Stomach (tissue), 9 donors: ENCODE measurements around the gene SPATS2. TPM values are rescaled to one million over a fixed set of nuclear protein-coding genes. Genes with fewer than 3 reads are reported as not detected.

Source experiments
- DNase-seq, 2 donors: peaks; one replicate each; pipeline versions ENCODE4 v3.0.0 to v3.0.0-alpha.2; 2013 to 2019
- H3K27ac ChIP-seq, 5 donors: fragments of 200-600 bp in 4 of 5; sonication (generic) in 4 of 5; one replicate each; pipeline ENCODE4 v1.5.1; 2013 to 2019; ENCODE audit warnings: mild to moderate bottlenecking in 1 of 5, moderate library complexity in 1 of 5
- H3K27me3 ChIP-seq, 3 donors: fragments of 200-600 bp; sonication (generic); one replicate each; pipeline ENCODE4 v1.5.1; 2017 to 2019; ENCODE audit warnings: mixed run types in 1 of 3
- H3K36me3 ChIP-seq, 4 donors: fragments of 200-600 bp; sonication (generic); 1 replicate in 3 of 4; 2 replicates in 1 of 4; pipeline ENCODE4 v1.5.1; 2016 to 2019
- H3K4me1 ChIP-seq, 4 donors: fragments of 200-600 bp; sonication (generic); one replicate each; pipeline ENCODE4 v1.5.1; 2016 to 2019
- H3K4me3 ChIP-seq, 4 donors: fragments of 200-600 bp; sonication (generic) in 3 of 4; one replicate each; pipeline ENCODE4 v1.5.1; 2016 to 2019; ENCODE audit warnings: mild to moderate bottlenecking in 1 of 4
- H3K9me3 ChIP-seq, 4 donors: fragments of 200-600 bp; sonication (generic); one replicate each; pipeline ENCODE4 v1.5.1; 2016 to 2019
- CTCF ChIP-seq, 7 experiments: fragments of 450-650 bp in 4 of 7; fragments of 200-600 bp in 3 of 7; sonication (generic) in 3 of 7; IDR thresholded peaks; one replicate each; pipeline ENCODE4 v1.5.1; 2016 to 2019; ENCODE audit warnings: antibody characterized with exemption in 7 of 7, control low read depth in 2 of 7, mild to moderate bottlenecking in 1 of 7
- EP300 ChIP-seq: sonication (generic); formaldehyde crosslinking; IDR thresholded peaks from one replicate; pipeline ENCODE4 v1.6.1; 2017; ENCODE audit warnings: antibody characterized with exemption
- POLR2A ChIP-seq, 4 donors: fragments of 450-650 bp; IDR thresholded peaks; one replicate each; pipeline ENCODE4 v1.6.1; 2016; ENCODE audit warnings: antibody characterized with exemption in 4 of 4, control low read depth in 2 of 4, mild to moderate bottlenecking in 1 of 4, moderate library complexity in 1 of 4
- POLR2AphosphoS5 ChIP-seq, 3 donors: sonication (generic); formaldehyde crosslinking; IDR thresholded peaks; one replicate each; pipeline ENCODE4 v1.6.1; 2016; ENCODE audit warnings: antibody characterized with exemption in 3 of 3
- WGBS, 5 donors: extraction: QIAGEN DNeasy Blood & Tissue Kit in 3 of 5; methylation state at CpG; one replicate each; pipeline versions ENCODE4 v1.1.5 to v1.1.7; 2013 to 2018; 5-methylcytosine and 5-hydroxymethylcytosine counted together
- intact Hi-C: fragments of 100-400 bp; cut with DNase I; formaldehyde crosslinking; loops from one replicate; pipeline ENCODE4 v1.15.1; 2023; ENCODE audit warnings: low total_unique reads
- polyA plus RNA-seq, 3 donors: library from polyadenylated mRNA; stranded (reverse); fragments of 200-250 nt; gene quantifications; one replicate each; pipeline ENCODE4 v1.2.3, GENCODE V29; 2013
- total RNA-seq, 5 donors: library from RNA; depleted of rRNA; stranded (reverse); fragments of >200 nt; gene quantifications; one replicate each; pipeline versions ENCODE4 v1.1.0 to v1.2.3, GENCODE V29; 2014 to 2016
- donor health status: healthy with polysubstance abuse.
- donor health status: Bipolar disorder and iron deficiency.
- donor health status: healthy.

SPATS2 gene
- total and polyA plus RNA-seq, 8 donors, result 8.0 to 194 (median 17.8) TPM

GRCh38 chr12:49537752-49538509 lies 170.7 kb downstream of the SPATS2 start:
- Histone ChIP-seq H3K4me3 (peak overlapping the region; percentile 52 to 79 (median 65)), H3K27me3 (peaks cover 4 to 69% (median 31%) of the 10 kb centered on the region in 3 donors), H3K9me3 (no peaks in the 10 kb centered on the region), H3K27ac (no peak overlapping the region), H3K4me1 (peaks cover 22 to 28% (median 26%) of the 10 kb centered on the region in 4 donors), H3K36me3 (no peaks in the 10 kb centered on the region)
- TF ChIP-seq POLR2AphosphoS5 (IDR thresholded peaks at IDR 0.05), result no peak
- no peak for TF ChIP-seq CTCF (IDR thresholded peaks at IDR 0.05)
- no peak for TF ChIP-seq EP300
- no peak for TF ChIP-seq POLR2A (IDR thresholded peaks at IDR 0.05)
- 0 to 2% (median 1%) methylated on average over 25 to 61 of the region's 61 CpGs for WGBS, 5 donors
- intact Hi-C loops, result no loop called here
- peak; percentile 29 to 46 for DNase-seq

- Histone ChIP-seq H3K4me3 (peak within 1 kb of the TSS; percentile 52 to 79 (median 65)), H3K36me3 (no peaks in the 10 kb centered on the region), H3K9me3 (no peaks in the 10 kb centered on the region), H3K4me1 (peaks cover 22 to 28% (median 26%) of the 10 kb centered on the region in 4 donors), H3K27me3 (peaks cover 4 to 75% (median 33%) of the 10 kb centered on the region in 3 donors), H3K27ac (no peak within 1 kb of the TSS)
- intact Hi-C loops, result no loop called here
- DNase-seq, result peak; percentile 86 to 94
- no peak for TF ChIP-seq CTCF (IDR thresholded peaks at IDR 0.05)
- no peak for TF ChIP-seq POLR2AphosphoS5 (IDR thresholded peaks at IDR 0.05)
- TF ChIP-seq EP300, result no peak
- no peak for TF ChIP-seq POLR2A (IDR thresholded peaks at IDR 0.05)
- 0 to 2% (median 1%) methylated on average over 7 to 107 of the region's 107 CpGs for WGBS, 5 donors
Observed at GRCh38 chr12:49538510-49539403, 171.5 kb downstream of the SPATS2 start, which contains the start of gene KCNH3. KCNH3 (plus strand) TSS chr12:49539030; CDS start chr12:49539417, 387 bp downstream.

GRCh38 chr12:49539406-49540228 lies 172.4 kb downstream of the SPATS2 start:
- Histone ChIP-seq H3K4me1 (peaks cover 22 to 28% (median 26%) of the 10 kb centered on the region in 4 donors), H3K36me3 (no peaks in the 10 kb centered on the region), H3K9me3 (no peaks in the 10 kb centered on the region), H3K27ac (no peak overlapping the region), H3K4me3 (peak overlapping the region; percentile 52 to 79 (median 65)), H3K27me3 (peaks cover 4 to 83% (median 36%) of the 10 kb centered on the region in 3 donors)
- WGBS, 5 donors, result 13 to 23% (median 15%) methylated on average over 26 to 47 of the region's 47 CpGs
- intact Hi-C loops, result no loop called here
- peak in 1 of 2 donors; percentile 22 for DNase-seq
- TF ChIP-seq POLR2A (IDR thresholded peaks at IDR 0.05), result no peak
- TF ChIP-seq CTCF (IDR thresholded peaks at IDR 0.05), result no peak
- no peak for TF ChIP-seq POLR2AphosphoS5 (IDR thresholded peaks at IDR 0.05)
- no peak for TF ChIP-seq EP300
